Esophagus squamous epithelium (tissue), 5 donors: Measurements from ENCODE around the gene CTDP1. TPM values are rescaled to one million over a fixed set of nuclear protein-coding genes. Genes with fewer than 3 reads are reported as not detected.

Source experiments
- DNase-seq: peaks from one replicate; lab custom pipeline; 2025; lab: John Stamatoyannopoulos, UW
- H3K27ac ChIP-seq, 4 donors: fragments of 200-600 bp; sonication (generic); one replicate each; pipeline ENCODE4 v1.5.1; 2016 to 2019; ENCODE audit warnings: mild to moderate bottlenecking in 1 of 4
- H3K27me3 ChIP-seq, 4 donors: fragments of 200-600 bp; sonication (generic); 1 replicate in 3 of 4; 2 replicates in 1 of 4; pipeline versions ENCODE4 v1.5.1 to v1.6.0; 2017 to 2021; ENCODE audit warnings: antibody characterized with exemption in 1 of 4
- H3K36me3 ChIP-seq, 3 donors: fragments of 200-600 bp; sonication (generic); one replicate each; pipeline ENCODE4 v1.5.1; 2016 to 2019
- H3K4me1 ChIP-seq, 3 donors: fragments of 200-600 bp; sonication (generic); one replicate each; pipeline ENCODE4 v1.5.1; 2017 to 2019
- H3K4me3 ChIP-seq, 4 donors: fragments of 200-600 bp; sonication (generic); 1 replicate in 3 of 4; 2 replicates in 1 of 4; pipeline ENCODE4 v1.5.1; 2016 to 2019; ENCODE audit warnings: mild to moderate bottlenecking in 2 of 4, moderate library complexity in 1 of 4
- H3K9me3 ChIP-seq, 3 donors: fragments of 200-600 bp; sonication (generic); one replicate each; pipeline ENCODE4 v1.5.1; 2016 to 2019
- POLR2A ChIP-seq, 4 donors: fragments of 450-650 bp; IDR thresholded peaks; one replicate each; pipeline ENCODE4 v1.6.1; 2017; ENCODE audit warnings: antibody characterized with exemption in 4 of 4, mild to moderate bottlenecking in 4 of 4, moderate library complexity in 3 of 4
- WGBS, 2 donors: methylation state at CpG; one replicate each; pipeline ENCODE4 v1.1.5; 2018; 5-methylcytosine and 5-hydroxymethylcytosine counted together
- intact Hi-C: fragments of 100-400 bp; cut with DNase I; formaldehyde crosslinking; loops from one replicate; pipeline ENCODE4 v1.15.0; 2022
- total RNA-seq, 4 donors: library from RNA; depleted of rRNA; stranded (reverse); fragments of >200 nt; gene quantifications; one replicate each; pipeline ENCODE4 v1.1.0, GENCODE V29; 2016
- TF ChIP-seq, protein P1 (sequence below), 6 experiments: fragments of 450-650 bp in 4 of 6; fragments of 200-600 bp in 2 of 6; sonication (generic) in 2 of 6; IDR thresholded peaks; one replicate each; pipeline ENCODE4 v1.5.1; 2016 to 2019; ENCODE audit warnings: antibody characterized with exemption in 6 of 6, mild to moderate bottlenecking in 4 of 6, moderate library complexity in 4 of 6
- donor health status: DM: yes; HTN: yes; CAD: no.

The CTDP1 gene
- total RNA-seq, 4 donors from 2014 or later = 10.5 to 17.1 (median 15.5) TPM

DNA sequence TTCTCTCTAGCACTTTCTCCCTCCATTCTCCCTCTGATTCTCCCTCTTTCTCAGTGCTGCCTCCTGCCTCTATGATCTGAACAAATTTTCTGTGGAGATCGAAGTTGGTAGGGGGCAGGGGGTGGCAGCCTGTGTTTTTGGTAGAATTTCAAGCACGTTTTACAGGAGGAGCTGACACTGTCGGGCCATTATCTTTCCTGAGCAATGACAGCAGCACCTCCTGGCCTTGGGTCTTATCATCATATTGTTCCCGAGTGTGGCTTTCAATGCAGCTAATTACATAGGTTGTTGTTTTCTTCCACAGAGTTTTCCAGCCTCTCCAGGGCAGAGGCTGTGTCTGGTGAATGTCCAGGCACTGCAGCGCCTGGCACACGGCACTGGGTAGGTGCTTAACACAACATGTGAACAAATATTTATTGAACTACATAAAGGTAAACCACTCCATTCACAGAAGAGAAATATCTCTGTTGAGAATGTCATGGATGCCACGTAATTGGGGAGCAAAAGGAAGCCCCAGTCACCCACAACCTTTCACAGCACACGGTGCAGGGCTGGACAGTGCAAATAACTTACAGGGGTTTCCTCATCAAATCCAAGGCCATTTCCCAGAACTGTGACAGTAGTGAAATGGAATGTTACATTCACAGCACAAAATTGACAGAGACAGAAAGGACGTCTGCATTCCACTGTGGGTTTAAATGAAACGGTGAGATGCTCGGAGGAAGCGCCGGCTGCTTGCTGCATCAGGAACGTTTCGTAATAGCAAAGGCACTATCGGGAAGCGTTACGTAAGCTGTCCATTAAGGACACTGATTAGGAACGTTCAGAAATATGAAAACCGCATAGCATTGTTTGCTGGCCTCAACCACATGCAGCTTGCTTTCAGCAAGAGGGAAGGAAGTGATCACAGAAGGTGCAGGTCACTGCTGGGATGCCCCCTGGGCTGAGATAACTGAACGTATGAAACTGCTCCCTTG is 111.7 kb downstream of the CTDP1 start:
- no peak for DNase-seq
- Histone ChIP-seq H3K4me1 (peaks cover 6 to 31% (median 9%) of the 10 kb centered on the region in 3 donors), H3K4me3 (no peak overlapping the region), H3K27ac (peak overlapping the region in 1 of 4 donors; percentile 22), H3K27me3 (peaks cover 4 to 73% (median 13%) of the 10 kb centered on the region in 4 donors), H3K9me3 (no peaks in the 10 kb centered on the region), H3K36me3 (no peaks in the 10 kb centered on the region)
- WGBS, 2 donors = 9 to 18% methylated on average over 19 of the region's 21 CpGs
- intact Hi-C loops = no loop called here
- no peak for TF ChIP-seq POLR2A (IDR thresholded peaks at IDR 0.05)
- TF ChIP-seq, protein P1, sequence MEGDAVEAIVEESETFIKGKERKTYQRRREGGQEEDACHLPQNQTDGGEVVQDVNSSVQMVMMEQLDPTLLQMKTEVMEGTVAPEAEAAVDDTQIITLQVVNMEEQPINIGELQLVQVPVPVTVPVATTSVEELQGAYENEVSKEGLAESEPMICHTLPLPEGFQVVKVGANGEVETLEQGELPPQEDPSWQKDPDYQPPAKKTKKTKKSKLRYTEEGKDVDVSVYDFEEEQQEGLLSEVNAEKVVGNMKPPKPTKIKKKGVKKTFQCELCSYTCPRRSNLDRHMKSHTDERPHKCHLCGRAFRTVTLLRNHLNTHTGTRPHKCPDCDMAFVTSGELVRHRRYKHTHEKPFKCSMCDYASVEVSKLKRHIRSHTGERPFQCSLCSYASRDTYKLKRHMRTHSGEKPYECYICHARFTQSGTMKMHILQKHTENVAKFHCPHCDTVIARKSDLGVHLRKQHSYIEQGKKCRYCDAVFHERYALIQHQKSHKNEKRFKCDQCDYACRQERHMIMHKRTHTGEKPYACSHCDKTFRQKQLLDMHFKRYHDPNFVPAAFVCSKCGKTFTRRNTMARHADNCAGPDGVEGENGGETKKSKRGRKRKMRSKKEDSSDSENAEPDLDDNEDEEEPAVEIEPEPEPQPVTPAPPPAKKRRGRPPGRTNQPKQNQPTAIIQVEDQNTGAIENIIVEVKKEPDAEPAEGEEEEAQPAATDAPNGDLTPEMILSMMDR (IDR thresholded peaks at IDR 0.05) = no peak

DNA sequence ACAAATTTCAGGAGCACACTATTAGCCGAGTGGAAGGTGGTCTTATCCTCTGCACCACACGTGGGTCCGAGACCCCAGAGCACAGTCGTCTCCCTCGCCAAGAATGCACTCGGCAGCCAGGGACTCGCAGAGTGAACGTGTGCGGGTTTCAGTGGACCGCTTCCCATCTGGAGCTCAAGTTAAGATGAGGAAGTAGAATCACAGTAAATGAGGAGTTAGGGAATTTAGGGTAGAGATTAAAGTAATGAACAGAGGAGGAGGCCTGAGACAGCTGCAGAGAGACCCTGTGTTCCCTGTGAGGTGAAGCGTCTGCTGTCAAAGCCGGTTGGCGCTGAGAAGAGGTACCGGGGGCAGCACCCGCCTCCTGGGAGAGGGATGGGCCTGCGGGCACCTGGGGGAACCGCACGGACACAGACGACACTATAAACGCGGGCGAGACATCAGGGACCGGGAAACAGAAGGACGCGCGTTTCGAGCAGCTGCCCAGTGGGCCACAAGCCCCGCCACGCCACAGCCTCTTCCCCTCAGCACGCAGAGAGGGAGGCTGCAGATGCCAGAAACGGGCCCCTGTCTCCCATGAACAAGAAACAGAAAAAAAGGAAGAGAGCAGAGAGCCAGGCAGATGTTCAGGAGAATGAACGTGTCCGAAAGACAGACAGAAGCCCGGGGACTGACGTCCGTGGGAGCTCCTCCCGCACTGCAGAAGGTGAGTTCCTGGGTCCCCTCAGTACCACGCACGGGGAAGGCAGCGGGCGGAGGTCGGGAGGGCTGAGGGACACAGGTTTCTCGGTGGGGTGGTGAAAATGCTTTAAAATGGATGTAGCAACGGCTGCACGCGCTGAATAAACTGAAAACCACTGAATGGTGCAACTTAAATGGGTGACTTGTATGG is 112.7 kb downstream of the CTDP1 start:
- WGBS, 2 donors = 71 to 75% methylated on average over 30 to 46 of the region's 46 CpGs
- Histone ChIP-seq H3K27ac (no peak overlapping the region), H3K36me3 (no peaks in the 10 kb centered on the region), H3K27me3 (peaks cover 4 to 73% (median 11%) of the 10 kb centered on the region in 4 donors), H3K4me1 (peaks cover 6 to 36% (median 9%) of the 10 kb centered on the region in 3 donors), H3K4me3 (no peak overlapping the region), H3K9me3 (no peaks in the 10 kb centered on the region)
- intact Hi-C loops = no loop called here
- no peak for DNase-seq
- TF ChIP-seq, protein P1 (IDR thresholded peaks at IDR 0.05) = no peak
- no peak for TF ChIP-seq POLR2A (IDR thresholded peaks at IDR 0.05)

DNA sequence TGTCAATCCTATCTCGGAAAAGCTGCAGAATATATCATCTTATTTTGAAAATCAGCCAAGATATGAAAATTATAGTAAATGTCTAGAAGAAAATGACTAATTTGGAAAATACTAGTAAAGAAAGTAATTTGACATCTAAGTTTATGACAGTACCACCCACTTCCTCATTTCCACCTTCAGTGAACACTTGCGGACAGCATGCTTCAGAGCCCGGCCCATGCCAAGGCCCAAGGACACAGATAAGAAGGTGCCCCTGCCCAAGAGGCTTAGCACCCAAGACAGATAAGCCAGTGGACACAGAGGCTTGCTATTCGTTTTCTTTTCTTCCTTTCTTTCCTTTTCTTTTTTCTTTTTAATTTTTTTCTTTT is 113.4 kb downstream of the CTDP1 start:
- Histone ChIP-seq H3K27me3 (peaks cover 4 to 73% (median 9%) of the 10 kb centered on the region in 4 donors), H3K36me3 (no peaks in the 10 kb centered on the region), H3K4me1 (peaks cover 9 to 36% (median 10%) of the 10 kb centered on the region in 3 donors), H3K4me3 (no peak overlapping the region), H3K27ac (no peak overlapping the region), H3K9me3 (no peaks in the 10 kb centered on the region)
- TF ChIP-seq POLR2A (IDR thresholded peaks at IDR 0.05) = no peak
- TF ChIP-seq, protein P1 (IDR thresholded peaks at IDR 0.05) = no peak
- no peak for DNase-seq
- intact Hi-C loops = no loop called here
- 63 to 67% methylated on average over 4 of the region's 4 CpGs for WGBS, 2 donors

DNA sequence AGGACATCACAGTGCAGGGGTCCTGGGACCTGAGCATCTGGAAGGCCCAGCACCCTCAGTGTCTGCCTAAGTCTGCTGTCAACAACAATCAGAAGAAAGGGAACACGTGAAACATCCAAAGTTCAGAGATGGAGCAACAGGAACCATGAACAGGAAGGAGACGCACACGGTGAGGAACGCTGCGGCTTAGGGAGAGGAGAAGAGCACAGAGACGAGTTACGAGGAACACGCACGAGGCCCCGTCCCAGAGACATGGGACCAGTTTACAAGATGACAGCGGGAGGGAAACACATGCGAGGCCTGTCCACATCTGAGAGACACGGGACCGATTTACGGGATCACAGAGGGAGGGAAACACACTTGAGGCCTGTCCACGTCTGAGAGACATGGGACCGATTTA is 115.2 kb downstream of the CTDP1 start:
- H3K9me3 ChIP-seq = no peaks in the 10 kb centered on the region
- 77 to 88% methylated on average over 17 of the region's 17 CpGs for WGBS, 2 donors
- no peak for TF ChIP-seq POLR2A (IDR thresholded peaks at IDR 0.05)
- TF ChIP-seq, protein P1 (IDR thresholded peaks at IDR 0.05) = no peak
- H3K27ac ChIP-seq = no peak overlapping the region
- intact Hi-C loops = no loop called here
- DNase-seq = no peak
- H3K4me1 ChIP-seq = peaks cover 18 to 45% (median 20%) of the 10 kb centered on the region in 3 donors
- peaks cover 11 to 73% (median 18%) of the 10 kb centered on the region in 4 donors for H3K27me3 ChIP-seq
- no peaks in the 10 kb centered on the region for H3K36me3 ChIP-seq
- no peak overlapping the region for H3K4me3 ChIP-seq
